ES-I3 (cell line): ENCODE data around the gene MS4A8.
"Not testable (repeated sequence)": the region's sequence is repeated elsewhere in the genome, so short reads cannot be mapped to it uniquely, and the experiment has no call there.

ENCODE experiments used
- H3K36me3 ChIP-seq: 2 replicates; pipeline ENCODE4 v1.6.1; 2013; ENCODE audit warnings: mild to moderate bottlenecking, low read length, control low read depth, moderate library complexity; ENCODE audit not compliant: insufficient read depth
- H3K4me1 ChIP-seq: 2 replicates; pipeline ENCODE4 v1.6.1; 2013; ENCODE audit warnings: mild to moderate bottlenecking, control low read depth, low read length; ENCODE audit not compliant: insufficient read depth
- H3K9ac ChIP-seq: 2 replicates; pipeline ENCODE4 v1.6.1; 2013; ENCODE audit warnings: low read depth, mild to moderate bottlenecking, low read length, moderate library complexity
- H3K9me3 ChIP-seq: 2 replicates; pipeline ENCODE4 v1.6.1; 2013; ENCODE audit warnings: mild to moderate bottlenecking, low read length, moderate library complexity; ENCODE audit not compliant: control insufficient read depth, insufficient read depth

MS4A8 gene

DNA sequence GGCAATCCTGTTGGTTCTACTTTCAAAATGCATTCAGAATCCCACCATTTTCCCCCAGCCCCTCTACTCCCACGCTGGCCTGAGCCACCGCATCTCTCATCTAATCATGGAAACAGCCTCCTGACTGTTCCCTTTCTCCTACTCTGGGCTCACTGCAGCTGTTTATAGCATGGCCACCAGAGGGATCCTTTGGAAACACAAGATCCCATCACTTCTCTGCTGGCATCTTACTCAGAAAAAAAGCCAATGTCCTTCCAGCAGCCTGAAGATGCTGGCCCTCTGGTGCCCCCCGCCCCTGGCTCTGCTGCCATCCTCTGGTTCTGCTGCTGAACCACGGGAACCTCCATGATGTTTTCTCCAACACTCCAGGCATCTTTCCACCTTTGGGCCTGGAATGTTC, 11.1 kb downstream of the MS4A8 start:
- Histone ChIP-seq H3K4me1 (no peaks in the 10 kb centered on the region), H3K9me3 (no peaks in the 10 kb centered on the region)

DNA sequence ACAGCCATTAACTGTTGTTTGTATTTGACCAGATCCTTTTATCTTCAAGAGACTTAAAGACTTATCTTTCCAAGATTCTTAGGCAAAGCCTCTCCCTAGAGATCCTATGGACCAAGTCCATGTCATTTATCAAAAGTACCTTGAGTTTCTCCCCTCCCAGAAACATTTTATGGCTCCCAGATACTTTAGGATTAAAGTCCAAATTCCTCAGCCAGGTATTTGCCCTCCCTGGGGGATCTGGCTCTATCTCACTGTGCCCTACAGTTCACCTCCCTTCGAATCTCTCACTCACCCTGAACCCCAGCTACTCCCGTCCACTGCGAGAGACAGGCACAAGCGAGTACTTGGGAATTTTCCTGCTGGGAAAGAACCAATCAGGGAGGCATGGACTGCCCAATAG, 11.9 kb downstream of the MS4A8 start:
- Histone ChIP-seq H3K9ac (no peak overlapping the region), H3K4me1 (no peaks in the 10 kb centered on the region), H3K9me3 (no peaks in the 10 kb centered on the region), H3K36me3 (no peaks in the 10 kb centered on the region)

More for the DNA sequence above, 11.1 kb downstream of the MS4A8 start:
- no peaks in the 10 kb centered on the region for H3K36me3 ChIP-seq
- no peak overlapping the region for H3K9ac ChIP-seq

DNA sequence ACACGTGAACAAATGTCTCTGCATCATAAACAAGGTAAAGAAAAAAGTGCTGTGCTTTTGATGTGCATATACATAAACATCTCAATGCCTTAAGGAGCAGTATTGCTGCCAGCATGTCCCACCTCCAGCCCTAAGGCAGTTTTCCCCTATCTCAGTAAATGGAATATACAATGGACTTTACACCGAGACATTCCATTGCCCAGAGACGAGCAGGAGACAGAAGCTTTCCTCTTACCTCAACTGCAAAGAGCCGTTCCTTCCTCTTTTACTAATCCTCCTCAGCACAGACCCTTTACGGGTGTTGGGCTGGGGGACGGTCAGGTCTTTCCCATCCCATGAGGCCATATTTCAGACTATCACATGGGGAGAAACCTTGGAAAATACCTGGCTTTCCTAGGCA, 14.0 kb downstream of the MS4A8 start:
- H3K4me1 ChIP-seq: not testable (repeated sequence)

GRCh38 chr11:60717956-60718355, 18.5 kb downstream of the MS4A8 start:
- H3K36me3 ChIP-seq: no peaks in the 10 kb centered on the region
- H3K9ac ChIP-seq: no peak overlapping the region
- peaks cover 8% of the 10 kb centered on the region; the same call in 1 of the 2 replicates for H3K9me3 ChIP-seq

More for the DNA sequence above, 14.0 kb downstream of the MS4A8 start:
- not testable (repeated sequence) for H3K36me3 ChIP-seq, H3K9ac ChIP-seq, H3K9me3 ChIP-seq

GRCh38 chr11:60718524-60719316, 19.3 kb downstream of the MS4A8 start:
- no peaks in the 10 kb centered on the region for H3K4me1 ChIP-seq
- H3K36me3 ChIP-seq: no peaks in the 10 kb centered on the region
- H3K9me3 ChIP-seq: peaks cover 8% of the 10 kb centered on the region; the same call in 1 of the 2 replicates
- H3K9ac ChIP-seq: no peak overlapping the region

More at GRCh38 chr11:60717956-60718355, 18.5 kb downstream of the MS4A8 start:
- H3K4me1 ChIP-seq: no peaks in the 10 kb centered on the region

DNA sequence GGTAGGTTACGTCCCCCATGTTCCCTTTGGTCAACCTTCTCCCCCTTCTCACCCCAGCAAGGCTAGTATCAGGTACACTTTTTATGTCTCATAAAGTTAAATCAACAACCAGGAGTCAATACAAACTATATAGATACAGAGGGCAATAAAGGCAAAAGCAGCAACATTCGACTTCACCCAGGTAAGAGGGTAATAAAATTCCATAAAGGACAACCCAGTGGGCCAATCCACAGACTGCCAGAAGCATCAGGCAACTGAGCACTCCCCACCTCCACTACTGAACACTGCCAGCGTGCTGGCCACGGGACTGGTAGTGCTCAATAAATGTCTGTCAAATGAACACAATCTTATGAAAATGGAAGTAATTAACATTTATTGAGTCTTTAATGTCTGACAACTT, 20.0 kb downstream of the MS4A8 start:
- Histone ChIP-seq H3K4me1 (no peaks in the 10 kb centered on the region), H3K9ac (no peak overlapping the region), H3K9me3 (peaks cover 8% of the 10 kb centered on the region; the same call in 1 of the 2 replicates), H3K36me3 (no peaks in the 10 kb centered on the region)

GRCh38 chr11:60720460-60720859, 21.0 kb downstream of the MS4A8 start:
- Histone ChIP-seq H3K36me3 (no peaks in the 10 kb centered on the region), H3K4me1 (no peaks in the 10 kb centered on the region), H3K9me3 (peaks cover 8% of the 10 kb centered on the region; the same call in 1 of the 2 replicates), H3K9ac (no peak overlapping the region)

GRCh38 chr11:60724420-60724819, 25.0 kb downstream of the MS4A8 start, which contains the start of gene MS4A18:
MS4A18 (plus strand) TSS chr11:60724720.
- no peaks in the 10 kb centered on the region for H3K36me3 ChIP-seq
- no peaks in the 10 kb centered on the region for H3K9me3 ChIP-seq
- H3K4me1 ChIP-seq: no peaks in the 10 kb centered on the region
- no peak within 1 kb of the TSS for H3K9ac ChIP-seq

DNA sequence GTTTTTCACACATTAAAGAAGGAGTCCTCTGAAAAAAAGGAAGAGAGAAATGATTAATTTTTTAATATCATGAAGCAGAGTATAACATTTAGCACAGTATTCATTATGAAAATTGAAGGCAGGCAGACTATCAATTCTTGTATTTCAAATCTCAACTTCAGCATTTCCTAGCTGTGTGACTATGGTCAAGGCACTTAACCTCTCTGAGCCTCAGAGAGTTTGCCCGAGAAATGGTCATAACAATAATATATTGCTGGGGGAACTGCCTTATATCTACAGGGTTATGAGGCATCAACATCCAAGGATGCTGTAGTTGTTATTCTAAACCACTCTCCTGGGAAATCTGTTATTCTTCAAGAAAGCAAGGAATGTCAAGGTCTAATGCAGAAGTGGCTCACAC, 26.2 kb downstream of the MS4A8 start:
- no peaks in the 10 kb centered on the region for H3K9me3 ChIP-seq

GRCh38 chr11:60731586-60731985, 32.2 kb downstream of the MS4A8 start:
- H3K4me1 ChIP-seq: no peaks in the 10 kb centered on the region
- no peaks in the 10 kb centered on the region for H3K9me3 ChIP-seq
- H3K36me3 ChIP-seq: no peaks in the 10 kb centered on the region
- no peak overlapping the region for H3K9ac ChIP-seq

More for the DNA sequence above, 26.2 kb downstream of the MS4A8 start:
- Histone ChIP-seq H3K9ac (no peak overlapping the region), H3K4me1 (no peaks in the 10 kb centered on the region), H3K36me3 (no peaks in the 10 kb centered on the region)

DNA sequence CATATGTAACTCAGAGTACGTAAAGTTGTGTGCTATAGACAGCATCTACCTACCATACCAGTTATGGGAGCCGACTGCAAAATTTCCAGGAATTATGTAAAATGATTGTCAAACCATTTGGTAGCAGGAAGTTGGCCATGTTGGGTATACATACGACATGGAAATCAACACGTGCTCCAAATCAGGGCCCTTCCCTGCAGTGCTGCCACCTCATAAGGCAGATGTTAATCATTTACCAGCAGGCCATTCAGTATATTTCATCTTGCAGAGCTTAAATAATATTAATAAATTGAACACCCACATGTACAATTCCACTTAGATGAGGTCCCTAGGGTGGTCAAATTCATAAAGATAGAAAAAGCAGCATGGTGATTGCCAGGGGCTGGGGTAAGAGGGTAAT, 34.9 kb downstream of the MS4A8 start:
- no peaks in the 10 kb centered on the region for H3K36me3 ChIP-seq
- no peaks in the 10 kb centered on the region for H3K9me3 ChIP-seq
- H3K9ac ChIP-seq: no peak overlapping the region
- no peaks in the 10 kb centered on the region for H3K4me1 ChIP-seq

DNA sequence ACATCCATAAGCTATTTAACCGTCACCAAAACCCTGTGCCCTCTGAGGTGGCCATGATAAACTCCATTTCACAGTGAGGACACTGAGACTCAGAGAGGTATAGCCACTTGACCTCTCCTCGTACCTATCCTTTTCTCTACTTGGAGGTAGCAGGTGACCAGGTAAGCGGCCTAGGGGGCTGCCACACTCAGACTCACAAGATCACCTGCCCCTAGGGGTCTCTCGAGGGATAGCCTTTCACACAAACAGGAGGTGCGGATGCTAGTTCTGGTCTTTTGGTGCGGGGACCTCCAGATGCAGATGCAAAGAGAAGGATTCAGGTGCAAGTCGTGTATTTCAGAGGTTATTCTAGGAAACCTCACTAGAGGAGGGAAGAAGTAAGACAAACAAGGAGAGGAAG, 39.7 kb downstream of the MS4A8 start:
- H3K9me3 ChIP-seq: no peaks in the 10 kb centered on the region

DNA sequence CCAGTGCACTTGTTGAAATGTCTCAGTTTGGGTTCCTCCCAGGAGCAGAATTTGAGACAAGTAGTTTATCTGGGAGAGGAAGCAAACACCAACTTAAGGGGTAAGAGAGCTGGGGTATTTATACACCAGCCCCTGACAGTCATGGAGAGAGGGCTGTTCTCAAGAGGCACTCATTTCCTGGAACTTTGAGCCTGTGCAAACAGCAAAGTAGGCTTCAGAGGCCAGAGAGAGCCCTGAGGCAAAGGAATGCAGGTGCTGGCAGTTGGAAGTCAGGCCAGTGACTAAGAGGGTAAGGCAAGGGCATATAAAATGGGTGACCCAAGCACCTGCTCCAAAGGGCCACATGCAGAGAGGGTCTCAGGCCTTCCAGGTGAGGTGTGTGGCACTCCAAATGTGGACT, 41.2 kb downstream of the MS4A8 start:
- no peaks in the 10 kb centered on the region for H3K36me3 ChIP-seq
- no peaks in the 10 kb centered on the region for H3K9me3 ChIP-seq
- no peaks in the 10 kb centered on the region; the same call in 1 of the 2 replicates for H3K4me1 ChIP-seq
- H3K9ac ChIP-seq: no peak overlapping the region

More for the DNA sequence above, 39.7 kb downstream of the MS4A8 start:
- no peaks in the 10 kb centered on the region for H3K36me3 ChIP-seq
- no peaks in the 10 kb centered on the region for H3K4me1 ChIP-seq
- H3K9ac ChIP-seq: no peak overlapping the region

DNA sequence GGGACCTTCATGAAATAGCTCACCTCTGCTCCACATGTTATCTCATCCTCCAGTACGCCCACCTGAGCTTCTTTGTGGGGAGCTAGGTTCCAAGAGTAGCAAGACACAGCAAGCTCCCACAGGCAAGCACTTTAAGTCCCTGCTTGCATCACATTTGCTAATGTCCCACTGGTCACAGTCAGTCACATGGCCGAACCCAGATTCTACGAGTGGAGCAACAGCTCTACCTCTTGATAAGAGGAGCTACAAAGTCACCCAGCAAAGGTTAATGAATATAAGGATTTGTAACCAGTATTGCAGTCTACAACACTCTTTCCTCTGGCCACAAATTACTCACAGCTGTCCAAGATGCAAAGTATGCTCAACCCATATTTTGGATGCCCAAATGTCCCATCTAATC, 42.0 kb downstream of the MS4A8 start:
- H3K36me3 ChIP-seq: no peaks in the 10 kb centered on the region
- no peaks in the 10 kb centered on the region for H3K9me3 ChIP-seq
- H3K9ac ChIP-seq: no peak overlapping the region
- no peaks in the 10 kb centered on the region; the same call in 1 of the 2 replicates for H3K4me1 ChIP-seq

GRCh38 chr11:60743058-60743457, 43.6 kb downstream of the MS4A8 start:
- no peaks in the 10 kb centered on the region; the same call in 1 of the 2 replicates for H3K4me1 ChIP-seq
- H3K9ac ChIP-seq: no peak overlapping the region
- H3K9me3 ChIP-seq: no peaks in the 10 kb centered on the region
- H3K36me3 ChIP-seq: no peaks in the 10 kb centered on the region
